ENCODE measurements around the gene RPS2. TPM values are rescaled to one million over a fixed set of nuclear protein-coding genes. Genes with fewer than 3 reads are reported as not detected.
"Not testable (repeated sequence)": the region's sequence is repeated elsewhere in the genome, so short reads cannot be mapped to it uniquely, and the experiment has no call there.

Gene RPS2
- total and polyA plus RNA-seq, 10 donors, result 1,930 to 6,006 (median 2,352) TPM

GRCh38 chr16:1940273-1941161 is 24.1 kb downstream of the RPS2 start:
- Histone ChIP-seq H3K27me3 (replicated peaks in 1 of 7) (no peaks in the 10 kb centered on the region), H3K27ac (peak overlapping the region in 6 of 8 donors; percentile 83 to 94 (median 88)), H3K36me3 (peaks cover 0 to 59% (median 25%) of the 10 kb centered on the region in 6 donors), H3K4me3 (peak overlapping the region in 6 of 8 donors; percentile 64 to 93 (median 83)), H3K4me1 (peaks cover 11 to 81% (median 40%) of the 10 kb centered on the region in 6 donors), H3K9me3 (no peaks in the 10 kb centered on the region)
- TF ChIP-seq POLR2A (IDR thresholded peaks at IDR 0.05) (no peak), POLR2AphosphoS5 (IDR thresholded peaks at IDR 0.05) (peak in 1 of 3 donors; percentile 4)
- WGBS, 5 donors, result 64 to 86% (median 69%) methylated on average over 18 to 23 of the region's 23 CpGs
- DNase-seq, result no peak
- intact Hi-C loops (cut with DNase I; ENCODE audit: low total_unique reads), result no loop called here

- H3K27me3 ChIP-seq (replicated peaks in 1 of 7); H3K9me3 ChIP-seq; intact Hi-C loops (cut with DNase I; ENCODE audit: low total_unique reads); DNase-seq: not testable (repeated sequence)
- Histone ChIP-seq H3K4me1 (peaks cover 11 to 85% (median 40%) of the 10 kb centered on the region in 6 donors), H3K4me3 (peak overlapping the region in 3 of 8 donors; percentile 84 to 93 (median 85)), H3K36me3 (peaks cover 0 to 61% (median 25%) of the 10 kb centered on the region in 6 donors), H3K27ac (peak overlapping the region in 4 of 8 donors; percentile 80 to 94 (median 88))
- 93 to 98% (median 96%) methylated on average over 8 of the region's 8 CpGs for WGBS, 5 donors
These were observed 24.8 kb downstream of the RPS2 start for GRCh38 chr16:1939833-1940232.

DNA sequence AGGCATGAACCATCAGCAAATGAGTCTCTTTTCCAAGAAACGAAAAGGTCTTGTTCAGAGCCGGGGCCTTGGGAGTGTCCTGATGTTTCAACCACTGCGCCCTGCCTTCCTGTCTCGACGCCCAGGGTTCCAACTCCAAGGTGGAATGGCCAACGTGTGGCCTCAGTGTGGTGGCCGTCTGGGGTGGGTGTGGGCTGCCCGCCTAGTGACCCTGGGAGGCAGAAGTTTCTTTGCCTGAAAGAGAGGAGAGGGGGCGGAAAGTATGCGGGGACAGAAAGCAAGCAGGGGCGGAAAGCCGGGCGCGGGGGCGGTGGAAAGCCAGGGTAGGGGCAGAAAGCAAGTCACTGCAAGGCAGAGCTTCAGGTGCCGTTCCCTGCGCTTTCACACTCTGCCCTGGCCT is 25.7 kb downstream of the RPS2 start:
- H3K27ac ChIP-seq, result peak overlapping the region in 7 of 8 donors; percentile 45 to 94 (median 80)
- TF ChIP-seq POLR2A (IDR thresholded peaks at IDR 0.05), result no peak
- no peak for TF ChIP-seq CTCF (IDR thresholded peaks at IDR 0.05 in 8 of 11, conservative IDR thresholded peaks at IDR 0.05 in 3 of 11)
- TF ChIP-seq POLR2AphosphoS5 (IDR thresholded peaks at IDR 0.05), result no peak
- 78 to 91% (median 88%) methylated on average over 16 to 17 of the region's 17 CpGs for WGBS, 5 donors
- no peak for DNase-seq
- intact Hi-C loops (cut with DNase I; ENCODE audit: low total_unique reads), result no loop called here
- no peaks in the 10 kb centered on the region for H3K9me3 ChIP-seq
- H3K4me1 ChIP-seq, result peaks cover 11 to 83% (median 39%) of the 10 kb centered on the region in 6 donors
- peaks cover 0 to 61% (median 25%) of the 10 kb centered on the region in 6 donors for H3K36me3 ChIP-seq
- H3K27me3 ChIP-seq (replicated peaks in 1 of 7), result no peaks in the 10 kb centered on the region
- peak overlapping the region in 3 of 8 donors; percentile 21 to 85 (median 50) for H3K4me3 ChIP-seq

DNA sequence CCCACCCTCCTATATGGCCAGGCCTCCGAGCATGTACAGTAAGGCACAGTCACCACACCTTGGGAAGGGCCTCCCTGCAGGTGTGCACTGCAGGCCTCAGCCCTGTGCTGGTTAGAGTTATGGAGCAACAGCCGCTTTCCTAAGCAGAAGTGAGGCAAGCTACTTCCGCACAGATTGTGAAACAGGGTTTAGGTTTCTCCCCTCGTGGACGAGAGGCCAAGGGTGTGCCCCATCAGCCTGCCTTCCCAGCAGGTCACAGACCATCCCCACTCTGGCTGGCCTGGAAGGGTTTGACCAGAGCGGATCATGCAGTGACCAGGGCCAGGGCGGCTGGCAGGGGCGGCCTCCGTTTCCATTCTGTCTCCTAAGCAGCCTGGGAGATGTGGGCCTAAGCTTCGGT is 26.3 kb downstream of the RPS2 start:
- H3K4me1 ChIP-seq, result peaks cover 11 to 79% (median 37%) of the 10 kb centered on the region in 6 donors
- H3K27me3 ChIP-seq (replicated peaks in 1 of 7), result peaks cover 0 to 4% (median 0%) of the 10 kb centered on the region in 7 donors
- 63 to 84% (median 79%) methylated on average over 6 to 10 of the region's 10 CpGs for WGBS, 5 donors
- TF ChIP-seq POLR2AphosphoS5 (IDR thresholded peaks at IDR 0.05) (peak; percentile 59 to 88 (median 78)), CTCF (IDR thresholded peaks at IDR 0.05 in 8 of 11, conservative IDR thresholded peaks at IDR 0.05 in 3 of 11) (no peak)
- peaks cover 0 to 61% (median 25%) of the 10 kb centered on the region in 6 donors for H3K36me3 ChIP-seq
- H3K27ac ChIP-seq, result peak overlapping the region in 7 of 8 donors; percentile 45 to 94 (median 80)
- peak overlapping the region in 3 of 8 donors; percentile 21 to 85 (median 50) for H3K4me3 ChIP-seq
- no peaks in the 10 kb centered on the region for H3K9me3 ChIP-seq
- no peak for DNase-seq
- intact Hi-C loops (cut with DNase I; ENCODE audit: low total_unique reads), result no loop called here
